CD4-positive, alpha-beta memory T cell (primary cell): ENCODE results near the gene FAF2. TPM values are rescaled to one million over a fixed set of nuclear protein-coding genes. Genes with fewer than 3 reads are reported as not detected.

Experiments
- CTCF ChIA-PET: fragments of 350-600 bp; sonication (Branson Sonifier 250); formaldehyde crosslinking; loops from one replicate; lab custom pipeline; 2021; ENCODE audit warnings: inconsistent platforms; ENCODE audit not compliant: partially characterized antibody; lab: Charles Lee
- POLR2A ChIA-PET: fragments of 350-600 bp; sonication (Branson Sonifier 250); formaldehyde crosslinking; loops from one replicate; lab custom pipeline; 2021; ENCODE audit not compliant: partially characterized antibody; lab: Charles Lee
- DNase-seq, 5 donors: peaks; one replicate each; pipeline versions ENCODE4 v3.0.0 to v3.0.0-alpha.2; 2020 to 2022; ENCODE audit warnings: mixed read lengths in 1 of 5
- H3K27ac ChIP-seq: one replicate; pipeline ENCODE4 v1.7.0; 2013; ENCODE audit warnings: low read depth, low read length
- H3K27me3 ChIP-seq: 2 replicates; pipeline ENCODE4 v1.7.0; 2013; ENCODE audit warnings: mild to moderate bottlenecking, low read length, moderate library complexity; ENCODE audit not compliant: insufficient read depth
- H3K36me3 ChIP-seq: 2 replicates; pipeline ENCODE4 v1.7.0; 2013; ENCODE audit warnings: mild to moderate bottlenecking, low read length, moderate library complexity; ENCODE audit not compliant: insufficient read depth
- H3K4me1 ChIP-seq: 2 replicates; pipeline ENCODE4 v1.7.0; 2013; ENCODE audit warnings: mild to moderate bottlenecking, low read length, moderate library complexity; ENCODE audit not compliant: insufficient read depth
- H3K4me3 ChIP-seq, 2 donors: one replicate each; pipeline ENCODE4 v1.7.0; 2013; ENCODE audit warnings: low read length in 2 of 2, mild to moderate bottlenecking in 1 of 2
- H3K9me3 ChIP-seq, 2 donors: one replicate each; pipeline ENCODE4 v1.7.0; 2013; ENCODE audit warnings: low read length in 2 of 2, control low read depth in 1 of 2; ENCODE audit not compliant: control insufficient read depth in 1 of 2
- H3K27ac Mint-ChIP-seq, 7 donors: one replicate each; pipeline ENCODE4 v1.8.0; 2020 to 2021; ENCODE audit warnings: mixed read lengths in 7 of 7, mild to moderate bottlenecking in 6 of 7, inconsistent platforms in 3 of 7, moderate library complexity in 3 of 7
- H3K27me3 Mint-ChIP-seq, 2 donors: one replicate each; pipeline ENCODE4 v1.8.0; 2020 to 2021; ENCODE audit warnings: mixed read lengths in 2 of 2
- H3K36me3 Mint-ChIP-seq, 2 donors: one replicate each; pipeline ENCODE4 v1.8.0; 2020 to 2021; ENCODE audit warnings: mixed read lengths in 2 of 2, inconsistent platforms in 1 of 2, mild to moderate bottlenecking in 1 of 2
- H3K4me1 Mint-ChIP-seq, 4 donors: one replicate each; pipeline ENCODE4 v1.8.0; 2020 to 2021; ENCODE audit warnings: mixed read lengths in 4 of 4, mild to moderate bottlenecking in 1 of 4
- H3K4me3 Mint-ChIP-seq, 8 donors: one replicate each; pipeline ENCODE4 v1.8.0; 2020 to 2021; ENCODE audit warnings: mixed read lengths in 8 of 8, mild to moderate bottlenecking in 7 of 8, moderate library complexity in 6 of 8, inconsistent platforms in 3 of 8
- H3K9me3 Mint-ChIP-seq, 8 donors: one replicate each; pipeline ENCODE4 v1.8.0; 2020 to 2021; ENCODE audit warnings: mixed read lengths in 8 of 8, mild to moderate bottlenecking in 5 of 8, inconsistent platforms in 3 of 8, moderate library complexity in 1 of 8
- intact Hi-C: fragments of 100-400 bp; cut with micrococcal nuclease; formaldehyde crosslinking; loops from one replicate; pipeline ENCODE4 v1.15.1; 2023
- polyA plus RNA-seq, 2 donors: library from polyadenylated mRNA; unstranded; fragments of 300-500 nt; fragmentation: Illumina TruSeq; gene quantifications; one replicate each; pipeline ENCODE4 v1.2.3, GENCODE V29; 2021
- total RNA-seq, 2 experiments: library from RNA; stranded (reverse); gene quantifications; one replicate each; pipeline ENCODE4 v1.2.3, GENCODE V29; 2021

Gene FAF2
- total and polyA plus RNA-seq, 4 experiments from 2014 or later: 10.8 to 33.6 (median 25.4) TPM

- H3K27ac ChIP-seq: no peak overlapping the region
- H3K27ac Mint-ChIP-seq: peak overlapping the region in 5 of 7 donors; percentile 29 to 85 (median 51)
- H3K4me1 ChIP-seq: peaks cover 39% of the 10 kb centered on the region
- ChIA-PET POLR2A (interaction anchor here (1.0 to 1.3 kb wide), 2 partner anchors 24 to 245 kb away, joined by 4 read pairs; no protein-coding TSS in a partner anchor), CTCF (no interaction called here)
- no peaks in the 10 kb centered on the region for H3K27me3 ChIP-seq
- DNase-seq: no peak
- H3K36me3 Mint-ChIP-seq: peaks cover 17 to 25% of the 10 kb centered on the region in 2 donors
- no peaks in the 10 kb centered on the region for H3K9me3 ChIP-seq
- no peaks in the 10 kb centered on the region for H3K27me3 Mint-ChIP-seq
- H3K9me3 Mint-ChIP-seq: peaks cover 0 to 2% (median 0%) of the 10 kb centered on the region in 8 donors
- peak overlapping the region in 1 of 8 donors; percentile 35 for H3K4me3 Mint-ChIP-seq
- intact Hi-C loops: no loop called here
- peaks cover 9% of the 10 kb centered on the region for H3K36me3 ChIP-seq
- H3K4me3 ChIP-seq: no peak overlapping the region
- H3K4me1 Mint-ChIP-seq: peaks cover 27 to 59% (median 39%) of the 10 kb centered on the region in 4 donors
These were observed 35.0 kb upstream of the FAF2 start for GRCh38 chr5:176413255-176413565.

GRCh38 chr5:176413709-176414191, 34.4 kb upstream of the FAF2 start:
- peaks cover 17 to 25% of the 10 kb centered on the region in 2 donors for H3K36me3 Mint-ChIP-seq
- no peak for DNase-seq
- peak overlapping the region in 4 of 8 donors; percentile 3 to 83 (median 30) for H3K4me3 Mint-ChIP-seq
- peak overlapping the region in 5 of 7 donors; percentile 29 to 85 (median 51) for H3K27ac Mint-ChIP-seq
- no peaks in the 10 kb centered on the region for H3K27me3 Mint-ChIP-seq
- peaks cover 27 to 59% (median 39%) of the 10 kb centered on the region in 4 donors for H3K4me1 Mint-ChIP-seq
- Histone ChIP-seq H3K4me1 (peaks cover 39% of the 10 kb centered on the region), H3K27ac (no peak overlapping the region), H3K27me3 (no peaks in the 10 kb centered on the region), H3K36me3 (peaks cover 9% of the 10 kb centered on the region), H3K4me3 (no peak overlapping the region), H3K9me3 (no peaks in the 10 kb centered on the region)
- POLR2A ChIA-PET: interaction anchor here (1.0 to 5.1 kb wide), 3 partner anchors 24 to 244 kb away, joined by 4 to 84 read pairs (median 4); partner anchors contain the start of gene RNF44
- intact Hi-C loops: no loop called here
- CTCF ChIA-PET: interaction anchor here (5.3 kb wide), 1 partner anchor 164 kb away, joined by 34 read pairs; no protein-coding TSS in a partner anchor
- peaks cover 0 to 2% (median 0%) of the 10 kb centered on the region in 8 donors for H3K9me3 Mint-ChIP-seq

GRCh38 chr5:176414704-176415103, 33.5 kb upstream of the FAF2 start:
- Histone ChIP-seq H3K9me3 (no peaks in the 10 kb centered on the region), H3K36me3 (peaks cover 9% of the 10 kb centered on the region), H3K4me1 (peaks cover 39% of the 10 kb centered on the region), H3K27ac (no peak overlapping the region), H3K27me3 (no peaks in the 10 kb centered on the region), H3K4me3 (no peak overlapping the region)
- CTCF ChIA-PET: interaction anchor here (1.1 to 5.3 kb wide), 4 partner anchors 9 to 163 kb away, joined by 3 to 34 read pairs (median 7); no protein-coding TSS in a partner anchor
- Mint-ChIP-seq H3K36me3 (peaks cover 15 to 23% of the 10 kb centered on the region in 2 donors), H3K4me3 (peak overlapping the region; percentile 83 to 92 (median 88)), H3K4me1 (peaks cover 27 to 59% (median 39%) of the 10 kb centered on the region in 4 donors), H3K27ac (peak overlapping the region; percentile 85 to 95 (median 91)), H3K9me3 (peaks cover 0 to 2% (median 0%) of the 10 kb centered on the region in 8 donors), H3K27me3 (no peaks in the 10 kb centered on the region)
- POLR2A ChIA-PET: interaction anchor here (1.3 to 5.1 kb wide), 3 partner anchors 25 to 128 kb away, joined by 4 to 84 read pairs (median 38); partner anchors contain the start of gene RNF44
- DNase-seq: no peak
- intact Hi-C loops: no loop called here

- Histone ChIP-seq H3K4me1 (peaks cover 39% of the 10 kb centered on the region), H3K27ac (peak overlapping the region; percentile 77), H3K9me3 (no peaks in the 10 kb centered on the region), H3K27me3 (no peaks in the 10 kb centered on the region), H3K4me3 (peak overlapping the region; percentile 68 to 69), H3K36me3 (peaks cover 3% of the 10 kb centered on the region)
- peaks cover 0 to 2% (median 0%) of the 10 kb centered on the region in 8 donors for H3K9me3 Mint-ChIP-seq
- intact Hi-C loops: no loop called here
- H3K4me3 Mint-ChIP-seq: peak overlapping the region; percentile 83 to 92 (median 88)
- ChIA-PET POLR2A (interaction anchor here (1.7 to 5.1 kb wide), 7 partner anchors 26 to 181 kb away, joined by 6 to 84 read pairs (median 13); partner anchors contain the start of genes FAF2, KIAA1191 and RNF44), CTCF (interaction anchor here (0.7 to 5.3 kb wide), 18 partner anchors 8 to 245 kb away, joined by 3 to 34 read pairs (median 4); partner anchors contain the start of genes FAF2 and RNF44)
- H3K27me3 Mint-ChIP-seq: peaks cover 0 to 1% of the 10 kb centered on the region in 2 donors
- DNase-seq: no peak
- H3K27ac Mint-ChIP-seq: peak overlapping the region; percentile 85 to 95 (median 91)
- H3K36me3 Mint-ChIP-seq: peaks cover 8 to 16% of the 10 kb centered on the region in 2 donors
- H3K4me1 Mint-ChIP-seq: peaks cover 27 to 59% (median 39%) of the 10 kb centered on the region in 4 donors
These were observed 32.8 kb upstream of the FAF2 start for GRCh38 chr5:176415240-176415951.

GRCh38 chr5:176415952-176416924, 31.9 kb upstream of the FAF2 start, which contains the start of gene CLTB:
Gene CLTB, minus strand, starts transcription at chr5:176416539. Its CDS starts 176 bp downstream, at chr5:176416363.
- POLR2A ChIA-PET: interaction anchor here (0.6 to 5.1 kb wide), 13 partner anchors 27 to 244 kb away, joined by 3 to 84 read pairs (median 6); partner anchors contain the start of genes CDHR2, FAF2, KIAA1191 and RNF44
- Histone ChIP-seq H3K4me1 (peaks cover 39% of the 10 kb centered on the region), H3K27ac (peak within 1 kb of the TSS; percentile 77), H3K4me3 (peak within 1 kb of the TSS; percentile 68 to 69), H3K9me3 (no peaks in the 10 kb centered on the region), H3K27me3 (no peaks in the 10 kb centered on the region), H3K36me3 (no peaks in the 10 kb centered on the region)
- Mint-ChIP-seq H3K27ac (peak within 1 kb of the TSS; percentile 85 to 95 (median 91)), H3K27me3 (peaks cover 0 to 4% of the 10 kb centered on the region in 2 donors), H3K4me3 (peak within 1 kb of the TSS; percentile 83 to 92 (median 88)), H3K9me3 (peaks cover 0 to 2% (median 0%) of the 10 kb centered on the region in 8 donors), H3K4me1 (peaks cover 27 to 51% (median 39%) of the 10 kb centered on the region in 4 donors), H3K36me3 (peaks cover 4 to 12% of the 10 kb centered on the region in 2 donors)
- intact Hi-C loops: loop anchor here (1.0 to 2.0 kb wide), 11 partner anchors 27 to 686 kb away; partner anchors contain the start of genes FAF2, KIAA1191 and TSPAN17
- CTCF ChIA-PET: interaction anchor here (0.7 to 5.3 kb wide), 30 partner anchors 9 to 686 kb away, joined by 3 to 34 read pairs (median 4); partner anchors contain the start of genes FAF2 and RNF44
- peak; percentile 83 to 85 (median 84) for DNase-seq

GRCh38 chr5:176416965-176417364, 31.2 kb upstream of the FAF2 start:
- H3K27ac ChIP-seq: peak overlapping the region; percentile 40
- no peaks in the 10 kb centered on the region for H3K36me3 ChIP-seq
- ChIA-PET CTCF (interaction anchor here (0.7 to 5.3 kb wide), 22 partner anchors 9 to 687 kb away, joined by 3 to 34 read pairs (median 5); partner anchors contain the start of genes FAF2 and RNF44), POLR2A (interaction anchor here (0.6 to 5.1 kb wide), 13 partner anchors 26 to 244 kb away, joined by 3 to 84 read pairs (median 6); partner anchors contain the start of genes CDHR2, FAF2, KIAA1191 and RNF44)
- peak overlapping the region; percentile 75 to 89 (median 87) for H3K27ac Mint-ChIP-seq
- H3K9me3 ChIP-seq: no peaks in the 10 kb centered on the region
- peaks cover 0 to 2% (median 0%) of the 10 kb centered on the region in 8 donors for H3K9me3 Mint-ChIP-seq
- peak overlapping the region in 1 of 2 donors; percentile 17 for H3K4me3 ChIP-seq
- H3K36me3 Mint-ChIP-seq: peaks cover 0 to 8% of the 10 kb centered on the region in 2 donors
- H3K27me3 Mint-ChIP-seq: peaks cover 0 to 4% of the 10 kb centered on the region in 2 donors
- H3K4me1 Mint-ChIP-seq: peaks cover 24 to 46% (median 37%) of the 10 kb centered on the region in 4 donors
- intact Hi-C loops: loop anchor here (1.0 to 2.0 kb wide), 11 partner anchors 28 to 687 kb away; partner anchors contain the start of genes FAF2, KIAA1191 and TSPAN17
- H3K4me1 ChIP-seq: peaks cover 39% of the 10 kb centered on the region
- no peaks in the 10 kb centered on the region for H3K27me3 ChIP-seq
- peak overlapping the region; percentile 66 to 88 (median 76) for H3K4me3 Mint-ChIP-seq
- no peak for DNase-seq
